Measurements from ENCODE around the gene CADPS2. TPM values are rescaled to one million over a fixed set of nuclear protein-coding genes. Genes with fewer than 3 reads are reported as not detected.

The CADPS2 gene
- total and polyA plus RNA-seq, 10 of the 15 experiments (the other 5 are each of a cell fraction or from before 2014, with no cell fraction given), result 0.05 to 7.5 (median 0.25) TPM

DNA sequence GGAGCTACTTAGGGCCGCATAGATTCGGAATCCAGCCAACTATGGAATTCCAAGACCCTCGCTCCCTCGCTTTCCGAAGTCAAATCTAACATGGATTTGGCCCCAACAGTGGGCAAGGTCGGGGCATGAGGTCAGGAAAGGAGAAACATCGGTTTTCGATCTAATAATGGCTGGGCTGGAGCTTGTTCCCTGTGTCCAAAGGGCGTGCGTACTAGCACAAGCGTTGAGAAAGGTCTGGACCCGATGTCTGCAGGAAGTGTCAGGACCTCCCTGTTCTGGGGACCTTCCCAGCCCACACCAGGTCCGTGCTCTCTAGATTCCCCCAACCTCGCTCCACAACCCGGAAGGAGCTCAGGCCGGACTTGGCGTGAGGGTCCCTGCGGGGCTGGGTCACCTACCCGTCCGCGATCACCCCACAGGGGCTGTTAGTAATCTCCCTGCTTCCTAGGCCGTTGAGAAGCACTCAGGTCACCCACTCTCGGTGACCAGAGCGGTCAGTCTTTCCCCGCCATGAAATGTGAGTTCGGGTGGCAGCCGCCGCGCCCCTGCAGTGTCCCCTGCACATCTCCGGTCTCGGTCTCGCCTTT is 586.5 kb downstream of the CADPS2 start:
- Histone ChIP-seq H3K4me2 (ENCODE audit: control insufficient read depth, insufficient read depth) (no peak overlapping the region), H3K9me3 (replicated peaks; ENCODE audit: control insufficient read depth, insufficient read depth, low read length) (no peaks in the 10 kb centered on the region; the same call in 2 of the 3 replicates), H3K79me2 (ENCODE audit: control insufficient read depth, insufficient read depth, low read length) (no peaks in the 10 kb centered on the region), H3K9ac (ENCODE audit: control insufficient read depth, insufficient read depth, low read length) (no peak overlapping the region), H3K4me3 (no peak overlapping the region), H3K36me3 (ENCODE audit: control insufficient read depth in 2 of 2, insufficient read depth in 2 of 2, low read length in 1 of 2) (no peaks in the 10 kb centered on the region), H3K4me1 (ENCODE audit: control insufficient read depth, insufficient read depth, low read length) (no peaks in the 10 kb centered on the region), H2AFZ (ENCODE audit: control insufficient read depth, low read depth, low read length) (no peak overlapping the region), H3K27me3 (replicated peaks in 1 of 2; ENCODE audit: control insufficient read depth in 2 of 2, insufficient read depth in 2 of 2, low read length in 1 of 2) (peaks cover 9 to 16% of the 10 kb centered on the region in 2 experiments), H4K20me1 (ENCODE audit: control insufficient read depth, insufficient read depth) (no peaks in the 10 kb centered on the region), H3K27ac (ENCODE audit: control insufficient read depth, insufficient read depth) (no peak overlapping the region)
- DNase-seq (ENCODE audit: low read depth, low spot score) (no peak), ATAC-seq (peak; percentile 15; the same call in 1 of the 3 replicates), FAIRE-seq (no peak)
- ChIA-PET SMC1A (ENCODE audit: uncharacterized antibody, unreplicated experiment) (interaction anchor here (0.8 kb wide), 1 partner anchor 10 kb away, joined by 3 read pairs; no protein-coding TSS in a partner anchor), CTCF (interaction anchor here (0.7 to 1.0 kb wide), 2 partner anchors 223 to 305 kb away, joined by 3 read pairs; no protein-coding TSS in a partner anchor), POLR2A (no interaction called here), RAD21 (ENCODE audit: unreplicated experiment) (no interaction called here)
- 50% methylated on average over 32 of the region's 32 CpGs for WGBS (ENCODE audit: insufficient coverage, insufficient replicate concordance, low lambda C conversion rate, missing lambda C conversion rate)
- TF ChIP-seq HDAC6 (IDR thresholded peaks at IDR 0.05; ENCODE audit: unreplicated experiment), result no peak
- no peak for TF ChIP-seq NFIC (IDR thresholded peaks at IDR 0.05; ENCODE audit: low read depth, low read length)
- TF ChIP-seq, protein P1, sequence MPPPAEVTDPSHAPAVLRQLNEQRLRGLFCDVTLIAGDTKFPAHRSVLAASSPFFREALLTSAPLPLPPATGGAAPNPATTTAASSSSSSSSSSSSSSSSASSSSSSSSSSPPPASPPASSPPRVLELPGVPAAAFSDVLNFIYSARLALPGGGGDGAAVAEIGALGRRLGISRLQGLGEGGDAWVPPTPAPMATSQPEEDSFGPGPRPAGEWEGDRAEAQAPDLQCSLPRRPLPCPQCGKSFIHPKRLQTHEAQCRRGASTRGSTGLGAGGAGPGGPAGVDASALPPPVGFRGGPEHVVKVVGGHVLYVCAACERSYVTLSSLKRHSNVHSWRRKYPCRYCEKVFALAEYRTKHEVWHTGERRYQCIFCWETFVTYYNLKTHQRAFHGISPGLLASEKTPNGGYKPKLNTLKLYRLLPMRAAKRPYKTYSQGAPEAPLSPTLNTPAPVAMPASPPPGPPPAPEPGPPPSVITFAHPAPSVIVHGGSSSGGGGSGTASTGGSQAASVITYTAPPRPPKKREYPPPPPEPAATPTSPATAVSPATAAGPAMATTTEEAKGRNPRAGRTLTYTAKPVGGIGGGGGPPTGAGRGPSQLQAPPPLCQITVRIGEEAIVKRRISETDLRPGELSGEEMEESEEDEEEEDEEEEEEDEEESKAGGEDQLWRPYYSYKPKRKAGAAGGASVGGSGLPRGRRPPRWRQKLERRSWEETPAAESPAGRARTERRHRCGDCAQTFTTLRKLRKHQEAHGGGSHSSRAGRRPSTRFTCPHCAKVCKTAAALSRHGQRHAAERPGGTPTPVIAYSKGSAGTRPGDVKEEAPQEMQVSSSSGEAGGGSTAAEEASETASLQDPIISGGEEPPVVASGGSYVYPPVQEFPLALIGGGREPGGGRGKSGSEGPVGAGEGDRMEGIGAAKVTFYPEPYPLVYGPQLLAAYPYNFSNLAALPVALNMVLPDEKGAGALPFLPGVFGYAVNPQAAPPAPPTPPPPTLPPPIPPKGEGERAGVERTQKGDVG (CRISPR knock-in tag; IDR thresholded peaks at IDR 0.05), result no peak
- TF ChIP-seq POU2F2 (IDR thresholded peaks at IDR 0.05; ENCODE audit: borderline replicate concordance, low read depth, low read length), result no peak
- TF ChIP-seq, protein P2, sequence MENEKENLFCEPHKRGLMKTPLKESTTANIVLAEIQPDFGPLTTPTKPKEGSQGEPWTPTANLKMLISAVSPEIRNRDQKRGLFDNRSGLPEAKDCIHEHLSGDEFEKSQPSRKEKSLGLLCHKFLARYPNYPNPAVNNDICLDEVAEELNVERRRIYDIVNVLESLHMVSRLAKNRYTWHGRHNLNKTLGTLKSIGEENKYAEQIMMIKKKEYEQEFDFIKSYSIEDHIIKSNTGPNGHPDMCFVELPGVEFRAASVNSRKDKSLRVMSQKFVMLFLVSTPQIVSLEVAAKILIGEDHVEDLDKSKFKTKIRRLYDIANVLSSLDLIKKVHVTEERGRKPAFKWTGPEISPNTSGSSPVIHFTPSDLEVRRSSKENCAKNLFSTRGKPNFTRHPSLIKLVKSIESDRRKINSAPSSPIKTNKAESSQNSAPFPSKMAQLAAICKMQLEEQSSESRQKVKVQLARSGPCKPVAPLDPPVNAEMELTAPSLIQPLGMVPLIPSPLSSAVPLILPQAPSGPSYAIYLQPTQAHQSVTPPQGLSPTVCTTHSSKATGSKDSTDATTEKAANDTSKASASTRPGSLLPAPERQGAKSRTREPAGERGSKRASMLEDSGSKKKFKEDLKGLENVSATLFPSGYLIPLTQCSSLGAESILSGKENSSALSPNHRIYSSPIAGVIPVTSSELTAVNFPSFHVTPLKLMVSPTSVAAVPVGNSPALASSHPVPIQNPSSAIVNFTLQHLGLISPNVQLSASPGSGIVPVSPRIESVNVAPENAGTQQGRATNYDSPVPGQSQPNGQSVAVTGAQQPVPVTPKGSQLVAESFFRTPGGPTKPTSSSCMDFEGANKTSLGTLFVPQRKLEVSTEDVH (IDR thresholded peaks at IDR 0.05; ENCODE audit: low read depth, partially characterized antibody), result no peak
- TF ChIP-seq IKZF2 (IDR thresholded peaks at IDR 0.05), result no peak
- no peak for TF ChIP-seq CEBPB (IDR thresholded peaks at IDR 0.05; ENCODE audit: borderline replicate concordance in 1 of 2, low read depth in 2 of 2, low read length in 2 of 2)
- in situ Hi-C loops (cut with MboI), result no loop called here
- BruUV-seq (replicated peaks), result no TSS peak
- intact Hi-C loops (cut with micrococcal nuclease; ENCODE audit: unreplicated experiment), result no loop called here
